ACC112 (cell line): ENCODE data around the gene PLD1.

Experiments used
- H2AFZ ChIP-seq: fragments of 200-600 bp; sonication (generic); one replicate; pipeline ENCODE4 v1.6.0; 2017; ENCODE audit warnings: antibody characterized with exemption, low read length; ENCODE audit not compliant: unreplicated experiment
- H3K27ac ChIP-seq: fragments of 200-600 bp; sonication (generic); 2 replicates; pipeline ENCODE4 v1.5.1; 2014; ENCODE audit warnings: low read depth, mild to moderate bottlenecking, antibody characterized with exemption, low read length, moderate library complexity
- H3K27me3 ChIP-seq: fragments of 200-600 bp; sonication (generic); 2 replicates; pipeline ENCODE4 v1.6.1; 2014; ENCODE audit warnings: mild to moderate bottlenecking, antibody characterized with exemption, low read length, moderate library complexity, mixed read lengths; ENCODE audit not compliant: insufficient read depth
- H3K36me3 ChIP-seq: fragments of 200-600 bp; sonication (generic); 2 replicates; pipeline ENCODE4 v1.6.1; 2016; ENCODE audit warnings: mild to moderate bottlenecking, antibody characterized with exemption, low read length, moderate library complexity, mixed read lengths; ENCODE audit not compliant: insufficient read depth
- H3K4me1 ChIP-seq: fragments of 200-600 bp; sonication (generic); one replicate; pipeline ENCODE4 v1.6.1; 2016; ENCODE audit warnings: low read length, mixed read lengths; ENCODE audit not compliant: insufficient read depth, unreplicated experiment, control insufficient read depth
- H3K4me3 ChIP-seq: fragments of 200-600 bp; sonication (generic); 2 replicates; pipeline ENCODE4 v1.5.1; 2014; ENCODE audit warnings: mild to moderate bottlenecking, low read depth, low read length
- H3K79me2 ChIP-seq: fragments of 200-600 bp; sonication (generic); one replicate; pipeline ENCODE4 v1.6.0; 2016; ENCODE audit warnings: low read length; ENCODE audit not compliant: control insufficient read depth, unreplicated experiment, insufficient read depth

Gene PLD1

GRCh38 chr3:171744158-171744741 lies 66.0 kb downstream of the PLD1 start:
- Histone ChIP-seq H3K27me3 (no peaks in the 10 kb centered on the region), H3K4me1 (peaks cover 7% of the 10 kb centered on the region), H3K27ac (no peak overlapping the region), H3K4me3 (no peak overlapping the region), H2AFZ (no peak overlapping the region), H3K36me3 (no peaks in the 10 kb centered on the region), H3K79me2 (no peaks in the 10 kb centered on the region)

- H3K4me1 ChIP-seq = no peaks in the 10 kb centered on the region
- H3K79me2 ChIP-seq = no peaks in the 10 kb centered on the region
- no peak overlapping the region for H2AFZ ChIP-seq
- H3K36me3 ChIP-seq = no peaks in the 10 kb centered on the region
- no peak overlapping the region for H3K4me3 ChIP-seq
- H3K27ac ChIP-seq = no peak overlapping the region
- H3K27me3 ChIP-seq = no peaks in the 10 kb centered on the region
Measured at GRCh38 chr3:171743327-171744157, 66.7 kb downstream of the PLD1 start.

GRCh38 chr3:171741377-171741776 lies 68.9 kb downstream of the PLD1 start:
- Histone ChIP-seq H3K4me3 (no peak overlapping the region), H3K4me1 (no peaks in the 10 kb centered on the region), H3K27ac (no peak overlapping the region), H3K27me3 (no peaks in the 10 kb centered on the region), H3K79me2 (no peaks in the 10 kb centered on the region), H3K36me3 (no peaks in the 10 kb centered on the region), H2AFZ (no peak overlapping the region)

- Histone ChIP-seq H2AFZ (no peak overlapping the region), H3K36me3 (no peaks in the 10 kb centered on the region)
Measured at GRCh38 chr3:171736556-171736955, 73.7 kb downstream of the PLD1 start.

GRCh38 chr3:171733561-171733960 lies 76.7 kb downstream of the PLD1 start:
- Histone ChIP-seq H3K27ac (no peak overlapping the region), H2AFZ (no peak overlapping the region), H3K79me2 (no peaks in the 10 kb centered on the region)

More at GRCh38 chr3:171736556-171736955, 73.7 kb downstream of the PLD1 start:
- no peak overlapping the region for H3K4me3 ChIP-seq
- no peaks in the 10 kb centered on the region for H3K79me2 ChIP-seq
- no peaks in the 10 kb centered on the region for H3K27me3 ChIP-seq
- no peaks in the 10 kb centered on the region for H3K4me1 ChIP-seq
- H3K27ac ChIP-seq = no peak overlapping the region

GRCh38 chr3:171732756-171733155 lies 77.5 kb downstream of the PLD1 start:
- Histone ChIP-seq H2AFZ (no peak overlapping the region), H3K36me3 (no peaks in the 10 kb centered on the region), H3K27me3 (no peaks in the 10 kb centered on the region), H3K4me1 (peaks cover 5% of the 10 kb centered on the region), H3K4me3 (no peak overlapping the region), H3K79me2 (no peaks in the 10 kb centered on the region), H3K27ac (no peak overlapping the region)

More at GRCh38 chr3:171733561-171733960, 76.7 kb downstream of the PLD1 start:
- no peaks in the 10 kb centered on the region for H3K36me3 ChIP-seq
- H3K4me1 ChIP-seq = peaks cover 5% of the 10 kb centered on the region
- H3K4me3 ChIP-seq = no peak overlapping the region
- H3K27me3 ChIP-seq = no peaks in the 10 kb centered on the region

- Histone ChIP-seq H2AFZ (no peak overlapping the region), H3K4me1 (peaks cover 5% of the 10 kb centered on the region), H3K27me3 (no peaks in the 10 kb centered on the region), H3K27ac (no peak overlapping the region), H3K4me3 (no peak overlapping the region), H3K36me3 (no peaks in the 10 kb centered on the region), H3K79me2 (no peaks in the 10 kb centered on the region)
Measured at GRCh38 chr3:171731691-171732090, 78.6 kb downstream of the PLD1 start.

- H3K36me3 ChIP-seq = peaks cover 4% of the 10 kb centered on the region
- H3K4me3 ChIP-seq = no peak overlapping the region
- no peak overlapping the region for H2AFZ ChIP-seq
- no peak overlapping the region for H3K27ac ChIP-seq
- peaks cover 5% of the 10 kb centered on the region for H3K4me1 ChIP-seq
- no peaks in the 10 kb centered on the region for H3K27me3 ChIP-seq
- H3K79me2 ChIP-seq = no peaks in the 10 kb centered on the region
Measured at GRCh38 chr3:171729452-171730334, 80.6 kb downstream of the PLD1 start.

GRCh38 chr3:171727288-171727687 lies 83.0 kb downstream of the PLD1 start:
- Histone ChIP-seq H2AFZ (no peak overlapping the region), H3K4me1 (peaks cover 5% of the 10 kb centered on the region), H3K36me3 (peaks cover 16% of the 10 kb centered on the region), H3K4me3 (no peak overlapping the region), H3K79me2 (no peaks in the 10 kb centered on the region), H3K27me3 (no peaks in the 10 kb centered on the region), H3K27ac (no peak overlapping the region)

GRCh38 chr3:171718493-171719185 lies 91.6 kb downstream of the PLD1 start:
- Histone ChIP-seq H2AFZ (no peak overlapping the region), H3K4me3 (no peak overlapping the region), H3K27ac (no peak overlapping the region), H3K79me2 (no peaks in the 10 kb centered on the region), H3K27me3 (no peaks in the 10 kb centered on the region), H3K36me3 (peaks cover 10% of the 10 kb centered on the region), H3K4me1 (no peaks in the 10 kb centered on the region)
